ENCODE data around the gene PSG6. TPM values are rescaled to one million over a fixed set of nuclear protein-coding genes. Genes with fewer than 3 reads are reported as not detected.
"Not testable (repeated sequence)": the region's sequence is repeated elsewhere in the genome, so short reads cannot be mapped to it uniquely, and the experiment has no call there.

Gene PSG6
- total RNA-seq, 1 experiment from 2014 or later, result not detected

DNA sequence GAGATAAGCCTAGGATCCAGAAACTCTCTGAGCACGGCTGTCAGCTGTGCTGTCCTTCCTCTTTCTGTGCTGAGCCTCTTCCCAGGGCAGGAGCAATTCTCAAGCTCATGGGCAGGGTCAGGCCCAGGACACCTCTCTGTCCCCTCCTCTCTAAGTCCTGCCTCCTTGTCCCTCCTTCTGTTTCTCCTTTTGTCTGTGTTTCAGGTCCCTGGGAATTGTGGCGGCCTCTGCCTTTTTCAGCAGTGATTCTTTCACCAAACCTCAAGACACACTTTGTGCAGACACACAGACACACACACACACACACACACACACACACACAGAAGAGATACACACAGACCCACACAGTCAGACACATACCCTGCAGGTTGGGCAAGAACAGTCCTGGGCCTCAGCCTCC, 38.1 kb downstream of the PSG6 start, which contains the start of gene PSG1:
Gene PSG1 (minus strand): TSS at position 101 of the 400 bp plus-strand sequence. CDS start 132 bp downstream, outside the sequence.
- ChIA-PET POLR2A (ENCODE audit: low non-redundant PET) (no interaction called here), CTCF (no interaction called here)
- no peak for DNase-seq (ENCODE audit: low spot score)
- TF ChIP-seq EZH2 (IDR thresholded peaks at IDR 0.05; ENCODE audit: borderline replicate concordance, low read depth, low read length, poor library complexity, severe bottlenecking), result no peak
- TF ChIP-seq, protein P1, sequence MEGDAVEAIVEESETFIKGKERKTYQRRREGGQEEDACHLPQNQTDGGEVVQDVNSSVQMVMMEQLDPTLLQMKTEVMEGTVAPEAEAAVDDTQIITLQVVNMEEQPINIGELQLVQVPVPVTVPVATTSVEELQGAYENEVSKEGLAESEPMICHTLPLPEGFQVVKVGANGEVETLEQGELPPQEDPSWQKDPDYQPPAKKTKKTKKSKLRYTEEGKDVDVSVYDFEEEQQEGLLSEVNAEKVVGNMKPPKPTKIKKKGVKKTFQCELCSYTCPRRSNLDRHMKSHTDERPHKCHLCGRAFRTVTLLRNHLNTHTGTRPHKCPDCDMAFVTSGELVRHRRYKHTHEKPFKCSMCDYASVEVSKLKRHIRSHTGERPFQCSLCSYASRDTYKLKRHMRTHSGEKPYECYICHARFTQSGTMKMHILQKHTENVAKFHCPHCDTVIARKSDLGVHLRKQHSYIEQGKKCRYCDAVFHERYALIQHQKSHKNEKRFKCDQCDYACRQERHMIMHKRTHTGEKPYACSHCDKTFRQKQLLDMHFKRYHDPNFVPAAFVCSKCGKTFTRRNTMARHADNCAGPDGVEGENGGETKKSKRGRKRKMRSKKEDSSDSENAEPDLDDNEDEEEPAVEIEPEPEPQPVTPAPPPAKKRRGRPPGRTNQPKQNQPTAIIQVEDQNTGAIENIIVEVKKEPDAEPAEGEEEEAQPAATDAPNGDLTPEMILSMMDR (conservative IDR thresholded peaks at IDR 0.05; ENCODE audit: low read depth, low read length), result no peak
- H3K36me3 ChIP-seq (ENCODE audit: insufficient read depth, low read length, poor library complexity, severe bottlenecking), result no peaks in the 10 kb centered on the region
- no TSS peak for BruUV-seq (replicated peaks)
- peaks cover 3% of the 10 kb centered on the region for H3K27me3 ChIP-seq (replicated peaks; ENCODE audit: insufficient read depth, low read depth, low read length, poor library complexity)
- H3K27ac ChIP-seq (ENCODE audit: low read depth, low read length, poor library complexity, severe bottlenecking), result no peak within 1 kb of the TSS
- H3K4me1 ChIP-seq (ENCODE audit: insufficient read depth, low read length, poor library complexity, severe bottlenecking), result no peaks in the 10 kb centered on the region
- H3K4me3 ChIP-seq (ENCODE audit: low read depth, low read length, poor library complexity, severe bottlenecking), result no peak within 1 kb of the TSS
- intact Hi-C loops (cut with micrococcal nuclease; ENCODE audit: unreplicated experiment), result no loop called here
- H3K9me3 ChIP-seq (ENCODE audit: low read depth, low read length, poor library complexity, severe bottlenecking), result no peaks in the 10 kb centered on the region

DNA sequence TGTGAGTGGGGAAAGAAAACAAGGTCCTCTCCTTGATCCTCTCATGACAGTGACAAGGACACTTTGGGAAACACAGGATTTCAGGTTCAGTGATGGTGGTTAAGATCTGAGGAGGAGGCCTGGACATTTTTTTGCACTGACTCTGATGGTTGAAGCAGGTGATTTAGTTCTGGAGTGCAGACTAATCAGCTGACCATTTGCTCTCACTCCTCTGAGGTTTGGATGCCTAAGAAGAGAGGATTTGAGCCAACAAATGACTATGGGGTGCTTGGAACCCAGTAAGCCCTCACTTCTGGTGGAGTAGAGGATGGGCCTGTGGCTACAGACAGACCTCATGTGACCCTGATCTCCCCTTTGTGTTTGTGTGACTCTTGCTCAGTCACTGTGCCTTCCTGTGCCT, 41.1 kb downstream of the PSG6 start:
- CTCF ChIA-PET; intact Hi-C loops (cut with micrococcal nuclease; ENCODE audit: unreplicated experiment); H3K9me3 ChIP-seq (ENCODE audit: low read depth, low read length, poor library complexity, severe bottlenecking); H3K27ac ChIP-seq (ENCODE audit: low read depth, low read length, poor library complexity, severe bottlenecking); DNase-seq (ENCODE audit: low spot score); BruUV-seq (replicated peaks); H3K4me3 ChIP-seq (ENCODE audit: low read depth, low read length, poor library complexity, severe bottlenecking); H3K4me1 ChIP-seq (ENCODE audit: insufficient read depth, low read length, poor library complexity, severe bottlenecking); H3K27me3 ChIP-seq (replicated peaks; ENCODE audit: insufficient read depth, low read depth, low read length, poor library complexity); POLR2A ChIA-PET (ENCODE audit: low non-redundant PET); H3K36me3 ChIP-seq (ENCODE audit: insufficient read depth, low read length, poor library complexity, severe bottlenecking): not testable (repeated sequence)

DNA sequence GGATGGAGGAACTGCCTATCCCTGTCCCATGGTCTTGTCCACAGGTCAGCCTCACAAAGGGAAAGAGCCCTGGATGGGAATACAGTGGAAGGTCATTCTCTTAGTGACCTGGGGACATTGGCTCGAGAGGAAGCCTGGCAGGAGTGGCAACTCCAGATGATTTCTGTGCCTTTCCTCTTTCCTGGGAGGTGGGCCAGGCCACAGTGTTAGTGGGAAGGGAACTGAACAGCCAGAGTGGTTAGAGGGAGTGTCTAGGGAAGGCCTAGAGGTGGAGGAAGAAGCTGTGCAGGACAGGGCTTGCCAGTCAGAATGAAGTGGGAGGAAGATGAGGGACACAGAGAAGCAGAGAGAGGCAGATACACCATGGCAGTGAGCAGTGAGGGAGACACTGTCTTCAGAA, 41.8 kb downstream of the PSG6 start:
- H3K4me1 ChIP-seq (ENCODE audit: insufficient read depth, low read length, poor library complexity, severe bottlenecking); POLR2A ChIA-PET (ENCODE audit: low non-redundant PET); H3K36me3 ChIP-seq (ENCODE audit: insufficient read depth, low read length, poor library complexity, severe bottlenecking); BruUV-seq (replicated peaks); DNase-seq (ENCODE audit: low spot score); H3K4me3 ChIP-seq (ENCODE audit: low read depth, low read length, poor library complexity, severe bottlenecking); H3K9me3 ChIP-seq (ENCODE audit: low read depth, low read length, poor library complexity, severe bottlenecking); CTCF ChIA-PET; intact Hi-C loops (cut with micrococcal nuclease; ENCODE audit: unreplicated experiment); H3K27me3 ChIP-seq (replicated peaks; ENCODE audit: insufficient read depth, low read depth, low read length, poor library complexity); H3K27ac ChIP-seq (ENCODE audit: low read depth, low read length, poor library complexity, severe bottlenecking): not testable (repeated sequence)

DNA sequence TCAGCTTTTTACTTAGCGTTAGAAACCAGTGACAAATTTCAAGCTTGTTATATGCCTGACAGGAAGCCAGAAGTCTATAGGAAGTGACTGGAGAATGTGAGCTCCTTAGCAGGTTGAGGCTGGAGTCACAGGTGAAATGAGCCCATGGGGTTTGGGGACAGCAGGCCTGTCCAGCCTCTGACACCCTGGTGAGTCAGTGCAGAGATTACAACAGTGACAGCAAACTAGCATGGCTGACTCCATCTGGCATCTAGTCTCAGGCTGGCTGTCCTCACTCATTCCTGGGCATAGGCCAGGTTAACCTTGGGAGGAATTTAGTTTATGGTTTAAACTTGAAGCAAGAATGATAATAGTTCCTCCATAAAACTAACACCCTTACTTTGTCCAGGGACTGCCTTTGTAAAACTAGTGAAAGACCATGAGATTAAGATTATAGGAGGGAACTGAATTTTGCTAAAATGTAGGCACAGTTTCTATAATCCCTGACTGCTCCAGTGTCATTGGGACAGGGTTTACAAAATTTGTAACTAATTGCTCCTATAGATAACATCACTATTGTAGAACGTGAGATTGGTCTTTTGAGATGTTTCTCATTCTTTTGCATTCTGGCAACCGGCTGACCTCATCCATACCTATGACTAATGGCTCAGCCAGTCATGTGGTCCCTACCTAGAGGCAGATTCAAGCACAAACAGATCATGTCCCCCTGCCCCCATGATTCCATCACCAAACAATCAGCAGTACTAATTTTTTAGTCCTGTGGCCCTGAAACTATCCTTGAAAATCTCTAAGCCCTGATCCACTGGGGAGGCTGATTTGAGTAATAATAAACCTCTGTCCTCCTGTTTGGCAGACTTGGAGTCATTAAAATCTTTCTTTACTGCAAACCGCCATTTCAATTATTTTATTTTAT, 42.5 kb downstream of the PSG6 start:
- H3K36me3 ChIP-seq (ENCODE audit: insufficient read depth, low read length, poor library complexity, severe bottlenecking); DNase-seq (ENCODE audit: low spot score); POLR2A ChIA-PET (ENCODE audit: low non-redundant PET); H3K4me1 ChIP-seq (ENCODE audit: insufficient read depth, low read length, poor library complexity, severe bottlenecking); intact Hi-C loops (cut with micrococcal nuclease; ENCODE audit: unreplicated experiment); CTCF ChIA-PET; H3K27me3 ChIP-seq (replicated peaks; ENCODE audit: insufficient read depth, low read depth, low read length, poor library complexity); H3K9me3 ChIP-seq (ENCODE audit: low read depth, low read length, poor library complexity, severe bottlenecking); H3K27ac ChIP-seq (ENCODE audit: low read depth, low read length, poor library complexity, severe bottlenecking); H3K4me3 ChIP-seq (ENCODE audit: low read depth, low read length, poor library complexity, severe bottlenecking); BruUV-seq (replicated peaks): not testable (repeated sequence)

- H3K4me3 ChIP-seq (ENCODE audit: low read depth, low read length, poor library complexity, severe bottlenecking); H3K9me3 ChIP-seq (ENCODE audit: low read depth, low read length, poor library complexity, severe bottlenecking); CTCF ChIA-PET; POLR2A ChIA-PET (ENCODE audit: low non-redundant PET); H3K4me1 ChIP-seq (ENCODE audit: insufficient read depth, low read length, poor library complexity, severe bottlenecking); H3K27me3 ChIP-seq (replicated peaks; ENCODE audit: insufficient read depth, low read depth, low read length, poor library complexity); BruUV-seq (replicated peaks); H3K36me3 ChIP-seq (ENCODE audit: insufficient read depth, low read length, poor library complexity, severe bottlenecking); DNase-seq (ENCODE audit: low spot score); H3K27ac ChIP-seq (ENCODE audit: low read depth, low read length, poor library complexity, severe bottlenecking); intact Hi-C loops (cut with micrococcal nuclease; ENCODE audit: unreplicated experiment): not testable (repeated sequence)
These were observed 43.6 kb downstream of the PSG6 start for GRCh38 chr19:42874136-42874535.

Measured in A673 (cell line).